SKM-1 (cell line): ENCODE data around the gene HSPH1.

Source experiments
- DNase-seq: peaks from one replicate; lab custom pipeline; 2025; ENCODE audit not compliant: unreplicated experiment; lab: John Stamatoyannopoulos, UW

The HSPH1 gene

DNA sequence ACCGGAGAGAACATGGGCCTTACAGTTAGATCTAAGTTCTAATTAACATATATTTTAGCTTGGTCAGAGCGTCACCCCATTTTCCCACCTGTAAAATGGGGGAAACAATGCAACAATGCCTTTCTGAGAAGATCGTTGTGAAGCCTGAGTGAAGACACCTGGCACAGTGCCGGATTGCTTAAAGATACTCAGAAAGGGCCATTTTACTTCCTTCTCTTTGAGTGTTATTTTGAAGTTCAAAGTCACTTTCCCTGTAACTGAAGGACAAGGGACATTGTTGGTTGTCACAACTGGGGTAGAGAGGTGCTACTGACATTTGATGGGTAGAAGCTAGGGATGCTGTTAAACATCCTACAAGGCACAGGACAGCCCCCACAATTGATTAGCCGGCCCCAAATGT lies 28.1 kb downstream of the HSPH1 start:
- no peak for DNase-seq

DNA sequence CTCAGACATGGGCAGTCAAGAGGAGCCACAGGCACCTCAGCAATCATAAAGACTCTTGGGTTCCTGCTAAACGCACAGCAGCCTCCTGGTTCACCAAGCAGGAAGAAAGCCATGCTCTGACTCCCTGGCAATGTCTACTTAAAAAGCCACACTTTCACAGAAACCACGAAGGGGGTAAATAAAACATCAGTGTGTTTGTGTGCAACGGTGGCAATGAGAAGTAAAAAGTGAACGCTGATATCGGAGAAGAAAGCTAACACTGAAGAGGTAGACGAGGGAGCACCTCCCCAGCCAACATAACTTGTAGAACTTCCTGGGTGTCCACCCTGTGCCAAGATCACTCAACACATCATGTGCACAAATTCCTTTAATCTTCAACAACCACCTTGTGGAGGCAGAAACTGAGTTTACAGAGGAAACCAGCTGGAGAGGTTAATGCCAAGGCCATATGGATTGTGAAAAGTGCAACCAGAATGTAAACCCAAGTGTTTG lies 30.2 kb downstream of the HSPH1 start:
- DNase-seq: no peak

DNA sequence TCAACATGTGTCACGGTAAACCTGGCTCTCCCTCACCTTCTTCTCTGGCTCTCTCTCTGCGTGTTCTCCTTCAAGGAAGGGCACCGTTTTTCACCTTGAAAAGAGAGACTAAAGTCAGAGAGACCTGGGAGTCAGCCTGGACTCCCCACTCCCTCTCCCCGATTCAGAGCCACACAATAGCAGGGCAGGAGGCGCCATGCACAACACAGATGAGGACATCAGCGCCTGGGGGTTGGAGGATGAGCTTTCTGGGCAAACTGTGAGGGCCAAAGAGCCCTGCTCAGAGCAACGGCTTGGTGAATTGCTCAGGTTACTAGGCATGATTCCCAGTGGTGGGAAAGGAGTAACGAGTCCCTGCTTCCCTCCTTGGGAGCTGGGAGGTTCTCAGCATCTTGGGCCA lies 32.3 kb downstream of the HSPH1 start:
- no peak for DNase-seq

DNA sequence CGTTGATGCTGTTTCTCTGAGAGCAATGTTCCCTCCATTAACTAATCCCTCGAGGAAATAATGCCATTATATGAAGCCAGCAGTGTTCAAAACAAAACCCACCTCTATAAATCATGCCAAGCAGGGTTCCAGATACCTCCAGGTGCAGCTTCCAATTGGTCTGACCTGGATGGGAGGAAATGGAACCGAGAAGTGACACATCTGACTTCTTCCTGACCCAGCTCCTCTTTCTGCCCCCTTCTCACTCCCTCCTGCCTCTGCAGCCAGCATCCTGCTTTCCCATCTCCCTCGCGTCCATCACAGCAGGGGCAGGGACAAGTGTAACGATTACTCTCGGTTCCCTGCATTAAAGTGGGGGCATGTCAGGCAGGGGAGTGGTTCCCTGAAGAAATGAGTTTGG lies 37.5 kb downstream of the HSPH1 start:
- no peak for DNase-seq

DNA sequence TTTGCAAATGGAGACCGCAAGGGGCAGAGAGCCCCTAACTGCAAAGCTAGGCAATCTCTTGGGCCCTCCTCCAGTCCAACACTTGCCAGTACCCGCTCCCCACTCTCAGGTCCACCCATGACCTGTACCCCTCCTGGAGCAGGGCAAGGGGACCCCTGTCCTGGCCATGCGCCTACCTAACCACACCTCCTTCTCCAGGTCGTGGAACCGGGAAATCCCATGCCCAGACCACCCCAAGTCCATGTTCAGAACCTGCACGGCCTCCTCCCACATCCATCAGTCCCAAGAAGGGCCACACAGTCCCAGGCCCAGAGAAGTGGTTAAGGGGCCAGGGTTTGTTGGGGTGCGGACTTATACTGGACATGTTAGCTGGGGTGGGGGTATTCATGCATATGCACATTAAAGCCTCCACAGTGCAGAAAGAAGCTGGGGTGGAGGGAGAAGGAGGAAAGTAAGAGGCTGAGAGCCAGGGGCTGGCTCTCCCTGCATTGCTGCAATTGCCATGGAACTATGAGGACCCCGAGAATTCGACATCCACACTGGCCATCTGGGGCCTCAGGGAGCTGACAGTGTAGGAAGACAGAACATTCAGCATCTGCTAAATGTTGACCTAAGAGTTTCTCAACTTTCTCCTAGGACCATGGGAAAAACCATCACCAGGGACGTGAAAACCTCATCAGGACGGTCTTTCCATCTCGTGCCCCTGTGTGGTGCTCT lies 39.0 kb downstream of the HSPH1 start:
- DNase-seq: no peak

DNA sequence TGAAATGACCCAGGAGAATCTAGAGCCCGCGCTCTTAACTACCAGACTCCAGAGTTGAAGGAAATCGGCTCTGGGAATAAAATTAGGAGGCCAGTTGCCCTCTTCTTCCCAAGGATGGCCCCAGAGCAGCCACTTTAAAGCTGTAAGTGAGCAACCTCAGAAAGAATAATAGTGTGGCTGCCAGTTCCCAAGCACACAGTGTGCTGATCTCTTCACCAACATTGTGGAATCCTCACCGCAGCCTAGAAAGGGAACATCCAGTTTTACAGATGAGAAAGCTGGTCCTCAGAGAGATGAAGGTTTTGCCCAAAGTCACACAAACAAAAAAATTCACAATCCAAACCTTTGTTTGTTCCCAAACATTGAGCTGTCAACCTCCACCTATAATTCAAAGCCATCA lies 39.6 kb downstream of the HSPH1 start:
- no peak for DNase-seq

DNA sequence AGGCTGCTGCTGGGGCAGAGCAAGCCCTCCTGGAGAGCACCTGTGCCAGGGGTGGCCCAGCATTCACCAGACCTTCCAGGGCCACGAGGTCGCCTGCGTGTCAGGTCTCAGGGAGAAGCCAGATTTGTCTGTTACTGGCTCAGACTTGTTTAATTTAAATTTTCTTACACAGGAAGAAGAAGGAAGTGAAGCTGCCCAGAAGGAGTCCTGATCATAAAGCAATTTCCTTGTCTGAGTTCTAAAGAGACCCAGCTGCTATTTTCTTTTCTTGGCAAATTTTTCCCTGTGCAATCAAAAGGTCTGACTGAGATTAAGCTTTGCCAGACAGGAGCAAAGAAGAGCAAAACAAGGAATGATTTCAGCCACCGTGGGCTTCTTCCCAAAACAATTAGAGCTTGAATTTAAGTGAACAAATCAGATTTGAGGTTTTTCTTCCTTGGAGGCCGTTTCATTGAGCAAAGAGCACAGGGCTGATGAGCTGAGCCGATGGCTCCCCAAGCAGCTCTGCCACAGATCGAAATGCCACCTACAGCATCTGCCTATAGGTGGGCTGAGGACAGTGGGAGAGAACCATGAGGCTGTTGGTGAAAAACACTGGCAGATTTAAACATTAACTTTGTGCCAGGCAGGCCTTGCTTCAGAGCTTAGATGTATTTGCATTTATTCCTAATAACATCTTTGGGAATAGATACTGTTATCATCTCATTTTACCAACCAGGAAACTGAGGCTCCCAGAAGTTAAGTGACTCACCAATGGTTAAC lies 40.1 kb downstream of the HSPH1 start:
- DNase-seq: no peak

DNA sequence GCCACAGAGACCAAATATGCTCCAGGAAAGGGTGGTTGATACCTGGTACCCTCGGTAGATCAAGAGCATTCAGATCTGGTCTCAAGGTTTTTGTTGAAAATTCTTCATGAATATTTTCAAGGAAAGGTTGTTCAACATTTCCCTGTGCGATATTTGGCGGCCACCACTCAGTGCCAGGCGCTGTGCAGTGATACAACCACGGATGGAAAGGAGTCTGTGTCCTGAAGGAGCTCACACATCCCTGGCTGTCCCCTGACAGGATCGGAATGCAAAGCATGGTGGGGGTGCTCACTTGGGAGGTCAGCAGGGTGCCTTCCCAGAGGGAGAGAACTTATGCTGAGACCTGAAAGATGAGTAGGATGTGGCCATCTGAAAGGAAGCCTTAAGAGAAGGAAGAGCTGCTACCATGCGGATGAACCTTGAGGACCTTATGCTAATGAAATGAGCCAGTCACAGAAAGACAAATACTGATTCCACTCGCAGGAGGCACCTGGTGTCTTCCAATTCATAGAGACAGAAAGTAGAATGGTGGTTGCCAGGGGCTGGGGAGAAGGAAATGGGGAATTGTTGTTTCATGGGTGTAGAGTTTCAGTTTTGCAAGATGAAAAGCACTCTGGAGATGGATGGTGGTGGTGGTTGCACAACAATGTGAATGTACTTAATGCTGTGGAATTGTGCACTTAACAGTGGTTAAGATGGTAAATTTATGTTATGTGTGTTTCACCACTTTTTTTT lies 41.6 kb downstream of the HSPH1 start:
- DNase-seq: no peak

DNA sequence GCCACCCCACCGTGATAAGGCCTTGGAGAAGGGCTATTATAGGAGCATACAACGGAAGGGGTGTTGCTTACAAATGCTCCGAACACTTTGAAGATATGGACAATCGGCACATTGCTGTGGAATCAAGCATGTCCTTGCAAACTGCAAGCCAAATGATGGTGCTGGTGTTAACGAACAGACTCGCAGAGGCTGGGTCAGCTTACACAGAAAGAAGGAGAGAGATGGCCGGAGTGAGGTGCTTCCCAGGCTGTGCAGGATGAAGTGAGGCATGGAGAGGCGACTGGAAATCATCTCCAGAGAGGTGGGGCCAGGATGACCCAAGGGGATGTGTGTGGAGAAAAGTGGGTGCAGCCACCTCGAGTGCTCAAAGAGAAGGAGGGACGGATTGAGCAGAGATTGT lies 42.2 kb downstream of the HSPH1 start:
- no peak for DNase-seq

DNA sequence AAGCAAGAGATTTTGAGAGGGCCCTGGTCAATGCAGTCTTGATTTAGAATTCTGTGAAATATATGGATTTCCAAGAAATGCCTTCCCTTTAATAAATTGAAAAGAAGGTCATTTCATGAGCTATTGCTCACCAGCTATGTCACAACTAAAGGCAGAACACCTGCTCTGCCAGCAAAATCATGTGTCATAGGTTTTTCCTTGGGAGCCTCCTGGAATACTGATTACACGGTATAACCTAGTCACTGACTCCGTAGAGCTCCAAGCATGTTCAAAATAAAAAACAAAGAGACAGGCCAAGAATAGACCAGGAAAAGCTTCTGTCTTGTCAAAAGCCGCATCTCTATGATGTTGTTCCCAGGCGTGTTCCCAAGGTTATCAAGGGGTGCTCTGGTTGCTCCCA lies 45.5 kb downstream of the HSPH1 start:
- no peak for DNase-seq

DNA sequence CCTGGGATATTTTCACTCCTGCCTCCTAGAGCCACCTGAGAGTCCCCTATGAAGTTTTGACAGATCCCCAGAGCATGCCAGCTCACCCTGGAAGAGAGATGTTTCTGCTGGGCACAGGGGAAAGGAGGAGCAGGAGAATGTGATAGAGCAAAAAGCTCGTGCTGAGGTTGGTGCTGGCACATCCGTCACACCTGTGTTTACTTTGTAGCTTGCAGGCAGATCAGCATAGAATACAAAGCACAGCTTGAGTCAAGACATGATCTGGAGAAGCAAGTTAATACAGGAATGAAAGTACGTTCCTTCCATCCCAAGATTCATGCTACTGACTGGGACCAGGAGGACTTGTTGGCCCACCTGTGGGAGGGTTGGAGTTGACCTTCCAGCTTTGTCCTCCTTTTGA lies 46.1 kb downstream of the HSPH1 start:
- no peak for DNase-seq

DNA sequence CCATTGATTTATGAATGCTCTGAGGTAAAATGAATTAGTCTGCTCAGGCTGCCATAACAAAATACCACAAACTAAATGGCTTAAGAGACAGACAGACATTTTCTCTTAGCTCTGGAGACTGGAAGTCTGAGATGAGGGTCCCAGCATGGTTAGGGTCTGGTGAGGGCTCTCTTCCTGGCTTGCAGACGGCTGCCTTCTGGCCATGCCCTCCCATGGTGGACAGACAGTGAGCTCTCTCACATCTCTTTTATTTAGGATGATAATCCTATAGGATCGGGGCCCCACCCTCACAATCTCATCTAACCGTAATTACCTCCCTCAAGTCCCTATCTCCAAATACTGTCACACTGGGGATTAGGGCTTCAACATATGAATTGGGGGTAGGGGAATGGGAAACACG lies 47.1 kb downstream of the HSPH1 start:
- DNase-seq: no peak

DNA sequence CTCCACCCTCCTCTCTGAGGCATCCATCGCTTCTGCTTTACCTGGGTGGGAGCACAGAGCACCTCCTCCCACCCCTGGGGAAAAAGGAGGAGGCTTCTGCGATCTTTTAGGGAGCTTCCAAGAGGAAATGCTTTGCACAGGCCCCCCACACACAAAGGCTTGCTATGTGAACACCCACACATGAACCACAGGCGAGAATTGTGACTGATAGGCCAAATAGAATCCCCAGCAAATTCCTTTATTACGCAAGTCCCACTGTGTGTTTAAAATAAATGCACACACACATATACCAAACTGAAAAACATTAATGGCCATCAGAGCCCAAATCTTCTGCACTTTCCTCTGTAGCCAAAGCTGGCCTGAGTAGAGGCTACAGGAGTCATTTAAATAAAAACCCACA lies 50.6 kb downstream of the HSPH1 start:
- no peak for DNase-seq

DNA sequence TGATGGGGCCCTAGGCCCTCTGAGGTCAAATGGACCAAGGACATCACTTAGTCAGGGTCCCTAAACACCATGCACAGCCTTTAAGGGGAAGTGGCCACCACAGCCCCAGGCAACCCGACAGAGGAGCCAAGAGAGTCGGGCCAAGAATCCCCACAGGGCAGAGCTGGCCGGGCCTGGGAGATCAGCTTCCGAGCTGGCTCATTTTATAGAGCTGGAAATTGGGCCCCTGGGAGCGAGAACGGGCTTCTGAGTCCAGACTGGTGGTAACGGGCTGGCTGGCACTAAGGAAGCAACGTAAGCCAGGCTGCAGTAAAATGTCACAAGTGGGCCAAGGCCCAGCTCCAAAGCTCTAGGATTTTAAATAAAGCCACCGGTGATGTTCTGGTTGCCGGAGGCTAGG lies 51.1 kb downstream of the HSPH1 start:
- DNase-seq: no peak

DNA sequence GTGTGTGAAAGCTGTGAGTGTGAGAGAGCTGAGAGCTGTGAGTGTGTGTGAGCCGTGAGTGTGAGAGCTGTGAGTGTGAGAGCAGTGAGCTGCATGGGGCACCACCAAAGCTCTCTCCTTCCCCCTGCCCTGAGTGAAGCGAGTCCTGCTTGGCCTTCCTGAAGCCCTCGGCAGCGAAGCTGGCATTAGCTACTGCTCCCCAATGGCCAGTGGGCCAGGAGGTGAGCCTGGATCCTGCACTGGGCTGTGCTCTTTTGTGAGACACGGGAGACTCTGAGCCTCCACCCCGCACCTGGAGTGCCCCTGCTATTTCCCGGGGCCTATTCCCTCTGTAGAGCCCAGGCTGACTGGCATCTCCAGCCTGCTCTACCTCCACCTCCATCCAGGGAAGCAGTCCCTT lies 51.5 kb downstream of the HSPH1 start:
- DNase-seq: no peak

DNA sequence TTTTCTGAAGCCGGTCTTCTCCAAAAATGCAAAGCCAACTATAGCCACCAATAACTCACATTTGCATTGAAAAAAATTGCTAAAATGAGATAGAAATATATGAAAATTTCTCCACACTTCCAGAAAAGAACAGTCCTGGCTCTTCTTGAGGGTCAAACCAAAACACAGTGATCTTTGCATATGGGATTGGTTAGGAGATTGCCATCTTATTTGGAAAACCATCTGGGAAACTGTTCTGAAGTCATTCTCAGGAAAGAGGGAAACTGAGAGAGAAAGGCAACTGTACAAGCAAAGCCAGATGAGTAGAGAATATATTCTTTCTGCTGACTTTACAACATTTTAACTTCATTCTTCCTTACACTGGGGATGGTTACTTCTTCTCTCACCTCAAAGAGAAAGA lies 54.6 kb downstream of the HSPH1 start:
- no peak for DNase-seq

DNA sequence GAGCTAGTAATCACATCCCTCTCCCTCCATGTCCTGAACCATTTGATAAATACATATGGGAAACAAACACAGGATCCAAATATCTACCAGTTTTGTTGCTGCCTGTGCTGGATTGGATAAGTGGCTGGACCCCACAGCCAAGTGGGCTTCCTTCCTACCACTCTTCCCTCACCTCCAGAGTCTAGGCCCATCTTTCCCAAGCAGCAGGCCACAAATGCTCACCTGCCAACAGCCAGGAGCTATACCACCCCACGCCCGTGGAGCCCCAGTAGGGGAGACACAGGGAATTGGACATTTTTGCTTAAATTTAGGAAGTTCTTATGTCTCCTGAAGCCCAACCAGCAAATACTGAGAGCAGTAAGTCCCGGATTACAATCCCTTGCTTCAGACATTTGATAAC lies 55.8 kb downstream of the HSPH1 start:
- no peak for DNase-seq

DNA sequence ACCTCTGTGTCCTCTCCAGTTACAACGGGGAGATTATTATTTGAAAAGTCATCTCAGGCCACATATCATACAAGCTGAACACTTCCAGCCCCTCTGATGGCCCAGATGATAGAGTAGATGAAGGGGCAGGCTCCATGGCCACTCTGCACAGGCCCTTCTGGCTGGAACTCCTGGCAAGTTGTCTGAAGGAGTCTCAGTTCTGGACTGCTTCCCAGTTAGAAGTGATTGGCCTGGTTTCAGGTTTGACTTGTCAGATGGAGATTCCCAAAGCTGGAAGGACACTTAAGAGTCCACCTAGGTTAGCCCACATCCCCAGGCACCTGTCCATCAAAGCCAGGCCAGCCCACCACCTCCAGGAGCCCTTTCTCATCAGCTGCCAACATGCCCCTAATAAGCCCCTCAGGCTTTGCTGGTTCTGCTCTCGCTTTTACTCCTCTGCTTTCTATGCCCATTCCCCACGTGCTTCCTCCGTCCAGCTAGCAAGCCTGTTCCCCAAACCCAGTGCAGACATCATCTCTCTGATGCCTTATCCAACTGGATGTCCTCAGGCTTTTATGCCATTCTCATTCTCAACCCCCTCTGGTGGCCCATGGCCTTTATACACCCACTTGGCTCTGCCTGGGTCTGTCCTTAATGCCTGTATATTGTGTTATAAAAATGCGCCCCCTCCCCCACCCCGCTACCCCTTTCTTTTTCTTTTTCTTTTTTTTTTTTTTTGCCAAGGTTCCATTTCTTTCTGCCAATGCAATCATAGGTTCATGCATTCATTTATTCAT lies 56.5 kb downstream of the HSPH1 start:
- DNase-seq: no peak

DNA sequence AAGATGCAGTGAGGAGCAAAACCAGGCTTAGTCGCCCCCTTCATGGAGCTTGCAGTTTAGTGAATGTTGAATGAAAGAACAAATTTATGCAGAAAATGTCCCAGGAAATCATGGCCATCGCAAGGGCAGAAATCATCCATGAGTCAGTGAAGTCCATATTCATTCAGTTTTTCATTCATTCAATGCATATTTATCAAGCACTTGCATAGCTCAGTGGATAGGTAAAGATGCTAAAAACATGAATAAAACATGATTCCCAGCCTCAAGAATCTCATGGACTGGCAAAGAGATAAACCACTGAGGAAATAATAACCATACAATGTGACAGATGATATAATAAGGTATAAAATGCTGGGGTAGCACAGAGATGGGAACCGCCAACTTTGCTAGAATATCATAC lies 58.8 kb downstream of the HSPH1 start:
- no peak for DNase-seq

DNA sequence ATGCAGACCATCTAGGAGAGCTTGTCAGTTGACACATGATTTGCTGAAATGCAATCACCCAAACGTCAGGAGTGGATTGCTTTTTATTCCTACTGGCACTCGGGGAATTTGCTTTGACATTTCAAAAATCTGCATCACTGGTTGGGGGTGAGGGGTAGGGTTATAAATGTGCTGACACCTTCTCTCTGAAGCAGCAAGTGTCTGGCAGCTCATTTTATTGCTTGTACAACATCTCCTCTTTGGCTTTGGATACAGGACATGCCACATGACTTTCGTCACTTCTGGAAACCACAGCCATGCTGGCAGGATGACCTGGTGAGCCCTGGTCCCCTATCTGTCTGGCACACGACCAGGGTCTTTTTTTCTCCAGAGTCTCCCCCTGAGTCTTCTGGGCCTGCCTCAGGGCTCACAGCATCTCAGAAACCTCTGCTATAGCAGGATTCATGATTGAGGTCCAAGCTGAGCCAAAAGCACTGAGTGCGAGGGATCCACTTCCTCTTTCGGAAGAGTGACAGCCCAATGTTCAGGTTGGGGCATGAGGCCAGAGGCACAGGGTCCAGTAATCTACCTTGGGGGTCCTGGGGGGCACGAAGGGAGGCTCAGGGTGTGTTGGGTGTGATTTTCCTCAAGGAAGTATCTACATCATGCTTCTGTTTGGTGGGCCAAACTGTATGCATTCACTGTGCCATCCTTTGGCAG lies 60.1 kb downstream of the HSPH1 start:
- DNase-seq: no peak

DNA sequence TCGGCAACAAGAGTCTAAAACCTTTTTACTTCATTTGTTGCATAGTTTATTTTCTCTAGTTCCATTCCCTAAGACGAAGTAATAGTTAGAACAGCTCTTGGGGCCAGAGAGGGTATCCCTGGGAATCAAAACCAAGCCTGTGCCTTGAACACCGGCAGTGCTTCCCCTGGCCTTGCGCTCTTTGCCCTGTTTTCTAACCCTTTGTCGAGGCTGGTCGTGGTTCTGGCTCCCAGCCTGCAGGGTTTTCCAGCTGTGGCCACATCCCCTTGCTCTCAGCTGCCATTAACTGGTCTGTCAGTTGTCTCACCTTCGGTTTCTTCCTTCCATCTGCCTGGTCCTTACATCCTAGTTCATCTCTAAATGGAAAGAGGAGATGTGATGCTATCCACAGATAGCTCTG lies 61.0 kb downstream of the HSPH1 start:
- no peak for DNase-seq
